ENCODE data around the gene AKAP10.
A peak's percentile ranks its signal among the peaks of the same experiment; 100 is the strongest.

- TF ChIP-seq, protein P1, sequence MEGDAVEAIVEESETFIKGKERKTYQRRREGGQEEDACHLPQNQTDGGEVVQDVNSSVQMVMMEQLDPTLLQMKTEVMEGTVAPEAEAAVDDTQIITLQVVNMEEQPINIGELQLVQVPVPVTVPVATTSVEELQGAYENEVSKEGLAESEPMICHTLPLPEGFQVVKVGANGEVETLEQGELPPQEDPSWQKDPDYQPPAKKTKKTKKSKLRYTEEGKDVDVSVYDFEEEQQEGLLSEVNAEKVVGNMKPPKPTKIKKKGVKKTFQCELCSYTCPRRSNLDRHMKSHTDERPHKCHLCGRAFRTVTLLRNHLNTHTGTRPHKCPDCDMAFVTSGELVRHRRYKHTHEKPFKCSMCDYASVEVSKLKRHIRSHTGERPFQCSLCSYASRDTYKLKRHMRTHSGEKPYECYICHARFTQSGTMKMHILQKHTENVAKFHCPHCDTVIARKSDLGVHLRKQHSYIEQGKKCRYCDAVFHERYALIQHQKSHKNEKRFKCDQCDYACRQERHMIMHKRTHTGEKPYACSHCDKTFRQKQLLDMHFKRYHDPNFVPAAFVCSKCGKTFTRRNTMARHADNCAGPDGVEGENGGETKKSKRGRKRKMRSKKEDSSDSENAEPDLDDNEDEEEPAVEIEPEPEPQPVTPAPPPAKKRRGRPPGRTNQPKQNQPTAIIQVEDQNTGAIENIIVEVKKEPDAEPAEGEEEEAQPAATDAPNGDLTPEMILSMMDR (IDR thresholded peaks at IDR 0.05), result no peak
- no peak for TF ChIP-seq EP300 (IDR thresholded peaks at IDR 0.05)
- TF ChIP-seq POLR2AphosphoS5 (IDR thresholded peaks at IDR 0.05), result peak in 1 of 3 donors; percentile 77
- TF ChIP-seq POLR2A (IDR thresholded peaks at IDR 0.05), result peak in 1 of 2 donors; percentile 63
These were observed at the start of gene AKAP10 for GRCh38 chr17:19977293-19978208.

Data from suprapubic skin (tissue), 4 donors.